A549 treated with CpdA at 1 μM for 4 hours (cell line): Measurements from ENCODE around the gene NPY4R. TPM values are rescaled to one million over a fixed set of nuclear protein-coding genes. Genes with fewer than 3 reads are reported as not detected.

Experiments used
- total RNA-seq: library from RNA; stranded (reverse); fragments of 200-300 nt; extraction: Qiagen RNA extraction; gene quantifications from 5 replicates; pipeline ENCODE4 v1.2.3, GENCODE V29; 2022; ENCODE audit warnings: low read depth

NPY4R gene
- 30.0 to 47.6 TPM (median 39.4 TPM) in 5 replicates for total RNA-seq

GRCh38 chr10:46465765-46466164, at the start of gene NPY4R:
TSS of gene NPY4R (minus strand) at chr10:46465958. CDS start at chr10:46462635, 3,323 bp downstream.

Other genes starting within 250 kb of the NPY4R start
- 0.09 to 0.24 TPM (median 0.13 TPM) in 3 of 5 replicates, not detected in the others for gene ANTXRL, start 179.0 kb downstream of the NPY4R start, total RNA-seq
- gene ANXA8L1, start 90.2 kb downstream of the NPY4R start, total RNA-seq = 80.3 to 122 TPM (median 96.8 TPM) in 5 replicates
- 20.8 to 34.6 TPM (median 26.3 TPM) in 5 replicates for gene GPRIN2, start 90.7 kb upstream of the NPY4R start, total RNA-seq
- gene SYT15, start 113.2 kb upstream of the NPY4R start, total RNA-seq = 2.2 to 2.8 TPM (median 2.6 TPM) in 5 replicates